HEK293 (cell line): Measurements from ENCODE around the gene ZSCAN10.

Source experiments
- CTCF ChIA-PET: fragments of 350-600 bp; formaldehyde crosslinking; extraction: SDS; loops from one replicate; lab custom pipeline; 2021; ENCODE audit warnings: antibody characterized with exemption; lab: Yijun Ruan, JAX
- POLR2A ChIA-PET: fragments of 300-600 bp; formaldehyde crosslinking; extraction: SDS; loops from one replicate; lab custom pipeline; 2020; ENCODE audit warnings: antibody characterized with exemption, inconsistent platforms; lab: Yijun Ruan, JAX
- H3K27ac ChIP-seq: fragments of 200-500 bp; sonication (Bioruptor generic); 2 replicates; pipeline ENCODE4 v1.5.1; 2014; ENCODE audit warnings: low read depth, low read length, control low read depth, inconsistent platforms; ENCODE audit errors: extremely low read depth
- H3K36me3 ChIP-seq, 2 experiments: fragments of 200-500 bp in 1 of 2; sonication (Bioruptor generic) in 1 of 2; 1 replicate in 1 of 2; 2 replicates in 1 of 2; pipeline ENCODE4 v1.5.1; 2014 to 2017; ENCODE audit warnings: inconsistent platforms in 2 of 2, low read length in 2 of 2; ENCODE audit not compliant: control insufficient read depth in 2 of 2, insufficient read depth in 1 of 2
- H3K4me1 ChIP-seq: fragments of 200-500 bp; sonication (Bioruptor generic); 2 replicates; pipeline ENCODE4 v1.5.1; 2014; ENCODE audit warnings: mild to moderate bottlenecking, low read length, inconsistent platforms; ENCODE audit not compliant: control insufficient read depth, insufficient read depth
- H3K4me3 ChIP-seq: 2 replicates; pipeline ENCODE4 v1.5.1; 2011; ENCODE audit warnings: low read depth, mild to moderate bottlenecking, control low read depth, low read length, moderate library complexity
- H3K9me3 ChIP-seq: fragments of 200-500 bp; sonication (Bioruptor generic); 2 replicates; pipeline ENCODE4 v1.5.1; 2014; ENCODE audit warnings: low read depth, low read length, inconsistent platforms; ENCODE audit not compliant: control insufficient read depth, insufficient read depth
- AEBP2 ChIP-seq: fragments of 450-650 bp; formaldehyde crosslinking; IDR thresholded peaks from 2 replicates; pipeline ENCODE4 v1.5.1; 2016; ENCODE audit warnings: missing biosample characterization, missing genetic modification characterization, borderline replicate concordance
- HOXA7 ChIP-seq: sonication (generic); formaldehyde crosslinking; IDR thresholded peaks from 2 replicates; pipeline ENCODE4 v1.8.1; 2022; ENCODE audit warnings: missing genetic modification reagents, borderline replicate concordance
- SETDB1 ChIP-seq: IDR thresholded peaks from one replicate; pipeline ENCODE4 v1.6.1; 2017; ENCODE audit warnings: mild to moderate bottlenecking, low read length, moderate library complexity, mixed read lengths; ENCODE audit not compliant: insufficient read length
- TRIM28 ChIP-seq: IDR thresholded peaks from 2 replicates; pipeline ENCODE4 v1.6.1; 2011; ENCODE audit warnings: low read length, control low read depth, borderline replicate concordance
- ZNF266 ChIP-seq: fragments of 450-650 bp; formaldehyde crosslinking; IDR thresholded peaks from 2 replicates; pipeline ENCODE4 v1.5.1; 2016; ENCODE audit warnings: missing biosample characterization, missing genetic modification characterization, low read depth
- ZNF292 ChIP-seq: fragments of 450-650 bp; formaldehyde crosslinking; IDR thresholded peaks from 2 replicates; pipeline ENCODE4 v1.5.1; 2016; ENCODE audit warnings: low read depth, missing biosample characterization, missing genetic modification characterization, borderline replicate concordance
- ZNF335 ChIP-seq: fragments of 450-650 bp; formaldehyde crosslinking; conservative IDR thresholded peaks from 2 replicates; pipeline ENCODE4 v1.5.1; 2016; ENCODE audit warnings: missing biosample characterization, missing genetic modification characterization
- ZNF341 ChIP-seq: fragments of 450-650 bp; formaldehyde crosslinking; IDR thresholded peaks from 2 replicates; pipeline ENCODE4; 2016; ENCODE audit warnings: low read depth, missing biosample characterization, missing genetic modification characterization
- ZNF513 ChIP-seq: fragments of 450-650 bp; IDR thresholded peaks from 2 replicates; pipeline ENCODE4 v1.5.1; 2018; ENCODE audit warnings: missing biosample characterization, missing genetic modification characterization
- ZNF548 ChIP-seq: fragments of 450-650 bp; formaldehyde crosslinking; IDR thresholded peaks from 2 replicates; pipeline ENCODE4 v1.5.1; 2016; ENCODE audit warnings: missing biosample characterization, missing genetic modification characterization
- ZNF561 ChIP-seq: fragments of 450-650 bp; IDR thresholded peaks from 2 replicates; pipeline ENCODE4 v1.5.1; 2018; ENCODE audit warnings: missing biosample characterization, missing genetic modification characterization, borderline replicate concordance
- ZNF600 ChIP-seq: fragments of 450-650 bp; formaldehyde crosslinking; IDR thresholded peaks from 2 replicates; pipeline ENCODE4 v1.5.1; 2016; ENCODE audit warnings: missing biosample characterization, missing genetic modification characterization
- ZSCAN23 ChIP-seq: fragments of 450-650 bp; formaldehyde crosslinking; IDR thresholded peaks from 2 replicates; pipeline ENCODE4 v1.5.1; 2016; ENCODE audit warnings: missing biosample characterization, missing genetic modification characterization
- TF ChIP-seq, protein P1 (sequence below): fragments of 450-650 bp; formaldehyde crosslinking; conservative IDR thresholded peaks from 2 replicates; pipeline ENCODE4 v1.5.1; 2016; ENCODE audit warnings: low read depth, missing biosample characterization, missing genetic modification characterization
- TF ChIP-seq, protein P2 (sequence below): fragments of 450-650 bp; formaldehyde crosslinking; IDR thresholded peaks from 2 replicates; pipeline ENCODE4 v1.5.1; 2016; ENCODE audit warnings: missing biosample characterization, missing genetic modification characterization
- TF ChIP-seq, protein P3 (sequence below): sonication (generic); formaldehyde crosslinking; IDR thresholded peaks from 2 replicates; pipeline ENCODE4 v1.8.1; 2022; ENCODE audit warnings: mild to moderate bottlenecking, moderate library complexity, missing genetic modification reagents
- TF ChIP-seq, protein P4 (sequence below): fragments of 450-650 bp; formaldehyde crosslinking; IDR thresholded peaks from 2 replicates; pipeline ENCODE4 v1.5.1; 2016; ENCODE audit warnings: missing biosample characterization, missing genetic modification characterization

The ZSCAN10 gene

GRCh38 chr16:3098459-3099394, at the start of gene ZSCAN10:
Gene ZSCAN10 (minus strand): TSS chr16:3099294. CDS start chr16:3092937, 6,357 bp downstream.
- Histone ChIP-seq H3K4me3 (no peak within 1 kb of the TSS), H3K9me3 (no peaks in the 10 kb centered on the region), H3K4me1 (peaks cover 3% of the 10 kb centered on the region), H3K27ac (no peak within 1 kb of the TSS), H3K36me3 (no peaks in the 10 kb centered on the region)
- ChIA-PET CTCF (interaction anchor here (0.5 to 3.8 kb wide), 12 partner anchors 18 to 551 kb away, joined by 3 to 38 read pairs (median 4); partner anchors contain the start of gene ZNF213), POLR2A (interaction anchor here (0.6 to 1.8 kb wide), 6 partner anchors 10 to 88 kb away, joined by 3 to 6 read pairs (median 4); no protein-coding TSS in a partner anchor)
- TF ChIP-seq AEBP2 (tag by site-specific recombination) (no peak), ZSCAN23 (no peak), ZNF341 (tag by site-specific recombination) (no peak), TRIM28 (no peak), HOXA7 (CRISPR knock-in tag) (no peak), ZNF513 (tag by site-specific recombination) (no peak), SETDB1 (no peak), ZNF548 (tag by site-specific recombination) (no peak), ZNF335 (tag by site-specific recombination) (no peak), ZNF266 (tag by site-specific recombination) (no peak), ZNF292 (tag by site-specific recombination) (no peak), ZNF561 (no peak), ZNF600 (tag by site-specific recombination) (no peak)
- TF ChIP-seq, protein P1, sequence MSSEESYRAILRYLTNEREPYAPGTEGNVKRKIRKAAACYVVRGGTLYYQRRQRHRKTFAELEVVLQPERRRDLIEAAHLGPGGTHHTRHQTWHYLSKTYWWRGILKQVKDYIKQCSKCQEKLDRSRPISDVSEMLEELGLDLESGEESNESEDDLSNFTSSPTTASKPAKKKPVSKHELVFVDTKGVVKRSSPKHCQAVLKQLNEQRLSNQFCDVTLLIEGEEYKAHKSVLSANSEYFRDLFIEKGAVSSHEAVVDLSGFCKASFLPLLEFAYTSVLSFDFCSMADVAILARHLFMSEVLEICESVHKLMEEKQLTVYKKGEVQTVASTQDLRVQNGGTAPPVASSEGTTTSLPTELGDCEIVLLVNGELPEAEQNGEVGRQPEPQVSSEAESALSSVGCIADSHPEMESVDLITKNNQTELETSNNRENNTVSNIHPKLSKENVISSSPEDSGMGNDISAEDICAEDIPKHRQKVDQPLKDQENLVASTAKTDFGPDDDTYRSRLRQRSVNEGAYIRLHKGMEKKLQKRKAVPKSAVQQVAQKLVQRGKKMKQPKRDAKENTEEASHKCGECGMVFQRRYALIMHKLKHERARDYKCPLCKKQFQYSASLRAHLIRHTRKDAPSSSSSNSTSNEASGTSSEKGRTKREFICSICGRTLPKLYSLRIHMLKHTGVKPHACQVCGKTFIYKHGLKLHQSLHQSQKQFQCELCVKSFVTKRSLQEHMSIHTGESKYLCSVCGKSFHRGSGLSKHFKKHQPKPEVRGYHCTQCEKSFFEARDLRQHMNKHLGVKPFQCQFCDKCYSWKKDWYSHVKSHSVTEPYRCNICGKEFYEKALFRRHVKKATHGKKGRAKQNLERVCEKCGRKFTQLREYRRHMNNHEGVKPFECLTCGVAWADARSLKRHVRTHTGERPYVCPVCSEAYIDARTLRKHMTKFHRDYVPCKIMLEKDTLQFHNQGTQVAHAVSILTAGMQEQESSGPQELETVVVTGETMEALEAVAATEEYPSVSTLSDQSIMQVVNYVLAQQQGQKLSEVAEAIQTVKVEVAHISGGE (tag by site-specific recombination): no peak
- TF ChIP-seq, protein P2, sequence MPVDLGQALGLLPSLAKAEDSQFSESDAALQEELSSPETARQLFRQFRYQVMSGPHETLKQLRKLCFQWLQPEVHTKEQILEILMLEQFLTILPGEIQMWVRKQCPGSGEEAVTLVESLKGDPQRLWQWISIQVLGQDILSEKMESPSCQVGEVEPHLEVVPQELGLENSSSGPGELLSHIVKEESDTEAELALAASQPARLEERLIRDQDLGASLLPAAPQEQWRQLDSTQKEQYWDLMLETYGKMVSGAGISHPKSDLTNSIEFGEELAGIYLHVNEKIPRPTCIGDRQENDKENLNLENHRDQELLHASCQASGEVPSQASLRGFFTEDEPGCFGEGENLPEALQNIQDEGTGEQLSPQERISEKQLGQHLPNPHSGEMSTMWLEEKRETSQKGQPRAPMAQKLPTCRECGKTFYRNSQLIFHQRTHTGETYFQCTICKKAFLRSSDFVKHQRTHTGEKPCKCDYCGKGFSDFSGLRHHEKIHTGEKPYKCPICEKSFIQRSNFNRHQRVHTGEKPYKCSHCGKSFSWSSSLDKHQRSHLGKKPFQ (tag by site-specific recombination): no peak
- TF ChIP-seq, protein P3, sequence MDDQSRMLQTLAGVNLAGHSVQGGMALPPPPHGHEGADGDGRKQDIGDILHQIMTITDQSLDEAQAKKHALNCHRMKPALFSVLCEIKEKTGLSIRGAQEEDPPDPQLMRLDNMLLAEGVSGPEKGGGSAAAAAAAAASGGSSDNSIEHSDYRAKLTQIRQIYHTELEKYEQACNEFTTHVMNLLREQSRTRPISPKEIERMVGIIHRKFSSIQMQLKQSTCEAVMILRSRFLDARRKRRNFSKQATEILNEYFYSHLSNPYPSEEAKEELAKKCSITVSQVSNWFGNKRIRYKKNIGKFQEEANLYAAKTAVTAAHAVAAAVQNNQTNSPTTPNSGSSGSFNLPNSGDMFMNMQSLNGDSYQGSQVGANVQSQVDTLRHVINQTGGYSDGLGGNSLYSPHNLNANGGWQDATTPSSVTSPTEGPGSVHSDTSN (CRISPR knock-in tag): no peak
- TF ChIP-seq, protein P4, sequence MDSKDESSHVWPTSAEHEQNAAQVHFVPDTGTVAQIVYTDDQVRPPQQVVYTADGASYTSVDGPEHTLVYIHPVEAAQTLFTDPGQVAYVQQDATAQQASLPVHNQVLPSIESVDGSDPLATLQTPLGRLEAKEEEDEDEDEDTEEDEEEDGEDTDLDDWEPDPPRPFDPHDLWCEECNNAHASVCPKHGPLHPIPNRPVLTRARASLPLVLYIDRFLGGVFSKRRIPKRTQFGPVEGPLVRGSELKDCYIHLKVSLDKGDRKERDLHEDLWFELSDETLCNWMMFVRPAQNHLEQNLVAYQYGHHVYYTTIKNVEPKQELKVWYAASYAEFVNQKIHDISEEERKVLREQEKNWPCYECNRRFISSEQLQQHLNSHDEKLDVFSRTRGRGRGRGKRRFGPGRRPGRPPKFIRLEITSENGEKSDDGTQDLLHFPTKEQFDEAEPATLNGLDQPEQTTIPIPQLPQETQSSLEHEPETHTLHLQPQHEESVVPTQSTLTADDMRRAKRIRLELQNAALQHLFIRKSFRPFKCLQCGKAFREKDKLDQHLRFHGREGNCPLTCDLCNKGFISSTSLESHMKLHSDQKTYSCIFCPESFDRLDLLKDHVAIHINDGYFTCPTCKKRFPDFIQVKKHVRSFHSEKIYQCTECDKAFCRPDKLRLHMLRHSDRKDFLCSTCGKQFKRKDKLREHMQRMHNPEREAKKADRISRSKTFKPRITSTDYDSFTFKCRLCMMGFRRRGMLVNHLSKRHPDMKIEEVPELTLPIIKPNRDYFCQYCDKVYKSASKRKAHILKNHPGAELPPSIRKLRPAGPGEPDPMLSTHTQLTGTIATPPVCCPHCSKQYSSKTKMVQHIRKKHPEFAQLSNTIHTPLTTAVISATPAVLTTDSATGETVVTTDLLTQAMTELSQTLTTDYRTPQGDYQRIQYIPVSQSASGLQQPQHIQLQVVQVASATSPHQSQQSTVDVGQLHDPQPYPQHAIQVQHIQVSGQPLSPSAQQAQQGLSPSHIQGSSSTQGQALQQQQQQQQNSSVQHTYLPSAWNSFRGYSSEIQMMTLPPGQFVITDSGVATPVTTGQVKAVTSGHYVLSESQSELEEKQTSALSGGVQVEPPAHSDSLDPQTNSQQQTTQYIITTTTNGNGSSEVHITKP (tag by site-specific recombination): no peak
